ENCODE results near the gene SZT2.

SZT2 gene

GRCh38 chr1:43446881-43447835, 57.5 kb downstream of the SZT2 start:
- no peak overlapping the region for H3K27ac ChIP-seq (ENCODE audit: low read length)
- H3K4me3 ChIP-seq (ENCODE audit: low read length): no peak overlapping the region
- H3K27me3 ChIP-seq (ENCODE audit: low read depth, low read length): no peaks in the 10 kb centered on the region
- TF ChIP-seq EZH2phosphoT487 (IDR thresholded peaks at IDR 0.05; ENCODE audit: low read depth): no peak
- no peak for TF ChIP-seq CTCF (IDR thresholded peaks at IDR 0.05; ENCODE audit: low read depth, low read length)
- no peak overlapping the region for H3K4me2 ChIP-seq (ENCODE audit: low read length)
- H3K9me3 ChIP-seq (ENCODE audit: insufficient read depth, low read length): no peaks in the 10 kb centered on the region
- no peaks in the 10 kb centered on the region for H3K79me2 ChIP-seq (ENCODE audit: low read length)
- H2AFZ ChIP-seq (ENCODE audit: low read depth, low read length): no peak overlapping the region
- no peaks in the 10 kb centered on the region for H4K20me1 ChIP-seq (ENCODE audit: insufficient read depth, low read length)
- H3K9ac ChIP-seq (ENCODE audit: low read length): no peak overlapping the region
- no peaks in the 10 kb centered on the region for H3K36me3 ChIP-seq (replicated peaks; ENCODE audit: low read depth, low read length)
- H3K4me1 ChIP-seq (ENCODE audit: low read length): no peaks in the 10 kb centered on the region

GRCh38 chr1:43447891-43448708, 58.4 kb downstream of the SZT2 start:
- Histone ChIP-seq H3K4me2 (ENCODE audit: low read length) (no peak overlapping the region), H3K9ac (ENCODE audit: low read length) (no peak overlapping the region), H3K9me3 (ENCODE audit: insufficient read depth, low read length) (no peaks in the 10 kb centered on the region), H4K20me1 (ENCODE audit: insufficient read depth, low read length) (no peaks in the 10 kb centered on the region), H3K4me1 (ENCODE audit: low read length) (no peaks in the 10 kb centered on the region), H3K79me2 (ENCODE audit: low read length) (no peaks in the 10 kb centered on the region), H3K36me3 (replicated peaks; ENCODE audit: low read depth, low read length) (no peaks in the 10 kb centered on the region), H3K4me3 (ENCODE audit: low read length) (no peak overlapping the region), H3K27ac (ENCODE audit: low read length) (no peak overlapping the region), H2AFZ (ENCODE audit: low read depth, low read length) (no peak overlapping the region), H3K27me3 (ENCODE audit: low read depth, low read length) (no peaks in the 10 kb centered on the region)
- no peak for TF ChIP-seq CTCF (IDR thresholded peaks at IDR 0.05; ENCODE audit: low read depth, low read length)
- TF ChIP-seq EZH2phosphoT487 (IDR thresholded peaks at IDR 0.05; ENCODE audit: low read depth): no peak

- no peak overlapping the region for H3K4me3 ChIP-seq (ENCODE audit: low read length)
- H3K9ac ChIP-seq (ENCODE audit: low read length): no peak overlapping the region
- H3K4me1 ChIP-seq (ENCODE audit: low read length): no peaks in the 10 kb centered on the region
- H3K27me3 ChIP-seq (ENCODE audit: low read depth, low read length): no peaks in the 10 kb centered on the region
- TF ChIP-seq EZH2phosphoT487 (IDR thresholded peaks at IDR 0.05; ENCODE audit: low read depth) (no peak), CTCF (IDR thresholded peaks at IDR 0.05; ENCODE audit: low read depth, low read length) (no peak)
- H3K4me2 ChIP-seq (ENCODE audit: low read length): no peak overlapping the region
- H3K36me3 ChIP-seq (replicated peaks; ENCODE audit: low read depth, low read length): no peaks in the 10 kb centered on the region
- no peaks in the 10 kb centered on the region for H3K9me3 ChIP-seq (ENCODE audit: insufficient read depth, low read length)
- no peaks in the 10 kb centered on the region for H4K20me1 ChIP-seq (ENCODE audit: insufficient read depth, low read length)
- H3K79me2 ChIP-seq (ENCODE audit: low read length): no peaks in the 10 kb centered on the region
- no peak overlapping the region for H3K27ac ChIP-seq (ENCODE audit: low read length)
- no peak overlapping the region for H2AFZ ChIP-seq (ENCODE audit: low read depth, low read length)
Measured at GRCh38 chr1:43448955-43449707, 59.4 kb downstream of the SZT2 start.

Data from OCI-LY3 (cell line).